GM20431 (cell line): ENCODE data around the gene PTBP3.
"Not testable (repeated sequence)": the region's sequence is repeated elsewhere in the genome, so short reads cannot be mapped to it uniquely, and the experiment has no call there.

Experiments used
- in situ Hi-C: fragments of 300-500 bp; cut with MseI, MboI; formaldehyde crosslinking; loops from one replicate; pipeline ENCODE4 v1.15.0; 2020; ENCODE audit warnings: low sequenced_read_pairs; ENCODE audit not compliant: unreplicated experiment

PTBP3 gene

GRCh38 chr9:112326194-112326593 lies 7.2 kb downstream of the PTBP3 start:
- in situ Hi-C loops, result no loop called here

- in situ Hi-C loops, result no loop called here
Observed at GRCh38 chr9:112325600-112325999, 7.8 kb downstream of the PTBP3 start.

- in situ Hi-C loops, result no loop called here
Observed at GRCh38 chr9:112325127-112325526, 8.3 kb downstream of the PTBP3 start.

- in situ Hi-C loops, result no loop called here
Observed at GRCh38 chr9:112323378-112323854, 10.0 kb downstream of the PTBP3 start.

- in situ Hi-C loops, result no loop called here
Observed at GRCh38 chr9:112322701-112323377, 10.6 kb downstream of the PTBP3 start.

DNA sequence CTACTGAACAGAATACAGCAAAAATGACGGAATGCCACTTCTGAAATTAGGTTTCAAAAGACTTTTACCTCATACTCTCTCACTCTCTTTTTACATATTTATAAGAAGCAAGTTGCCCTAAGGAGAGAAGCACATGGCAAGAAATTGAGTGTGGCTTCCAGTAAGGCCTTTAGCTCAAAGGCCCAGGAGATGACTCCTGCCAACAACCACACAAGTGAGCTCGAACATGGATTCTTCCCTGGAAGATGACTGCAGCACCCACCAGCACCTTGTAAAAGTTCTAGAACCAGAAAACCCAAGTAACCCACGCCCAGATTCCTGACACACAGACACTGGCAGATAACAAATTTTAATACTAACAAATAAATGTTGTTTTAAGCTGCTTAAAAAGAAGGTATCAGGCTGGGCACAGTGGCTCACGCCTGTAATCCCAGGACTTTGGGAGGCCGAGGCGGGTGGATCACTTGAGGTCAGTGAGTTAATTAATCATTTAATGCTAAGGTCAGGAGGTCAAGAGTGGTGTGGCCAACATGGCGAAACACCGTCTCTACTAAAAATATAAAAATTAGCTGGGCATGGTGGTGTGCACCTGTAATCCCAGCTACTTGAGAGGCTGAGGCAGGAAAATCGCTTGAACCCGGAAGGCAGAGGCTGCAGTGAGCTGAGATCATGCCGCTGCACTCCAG lies 17.0 kb downstream of the PTBP3 start:
- in situ Hi-C loops, result no loop called here

DNA sequence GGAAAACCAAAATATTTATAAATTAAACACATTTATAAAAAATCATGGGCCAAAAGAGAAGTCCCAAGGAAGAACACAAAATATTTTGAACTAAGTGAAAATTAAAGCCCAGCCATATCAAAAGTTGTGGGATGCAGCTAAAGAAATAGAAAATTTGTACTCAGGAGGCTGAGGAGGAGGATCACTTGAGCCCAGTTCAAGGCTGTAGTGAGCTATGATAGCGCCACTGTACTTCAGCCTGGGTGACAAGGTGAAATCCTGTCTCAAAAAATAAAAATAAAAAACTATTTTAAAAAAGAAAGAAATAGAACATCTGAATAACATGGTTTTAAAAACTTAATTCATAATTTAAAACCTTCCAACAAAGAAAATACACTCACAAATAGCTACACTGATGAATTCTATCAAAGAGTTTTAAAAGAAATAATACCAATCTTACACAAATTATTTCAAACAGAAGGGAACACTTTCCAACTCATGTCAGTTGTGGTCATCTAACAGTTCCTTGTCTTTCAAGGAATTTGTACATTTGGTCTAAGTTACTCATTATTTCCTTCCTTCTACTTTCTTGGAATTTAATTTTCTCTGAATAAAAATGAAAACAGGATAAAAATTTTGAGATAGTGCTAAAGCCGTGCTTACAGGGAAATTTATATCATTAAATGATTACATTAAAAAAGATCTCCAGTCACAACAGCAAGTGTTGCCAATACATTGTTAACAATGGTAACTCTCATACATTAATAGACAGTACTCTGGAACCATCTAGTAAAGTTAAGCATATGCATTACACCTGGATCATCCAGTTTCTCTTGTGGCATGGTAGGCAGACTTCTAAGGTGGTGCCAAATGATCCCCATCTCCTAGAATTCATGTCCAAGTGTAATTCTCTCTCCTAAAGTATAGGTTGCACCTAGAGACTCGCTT lies 17.8 kb downstream of the PTBP3 start:
- in situ Hi-C loops, result no loop called here

GRCh38 chr9:112312139-112312538 lies 21.3 kb downstream of the PTBP3 start:
- in situ Hi-C loops, result no loop called here

- in situ Hi-C loops, result no loop called here
Observed at GRCh38 chr9:112311497-112311896, 21.9 kb downstream of the PTBP3 start.

GRCh38 chr9:112310826-112311225 lies 22.6 kb downstream of the PTBP3 start:
- in situ Hi-C loops, result no loop called here

GRCh38 chr9:112308588-112308987 lies 24.8 kb downstream of the PTBP3 start:
- in situ Hi-C loops, result no loop called here

- in situ Hi-C loops, result no loop called here
Observed at GRCh38 chr9:112301420-112301819, 32.0 kb downstream of the PTBP3 start.

DNA sequence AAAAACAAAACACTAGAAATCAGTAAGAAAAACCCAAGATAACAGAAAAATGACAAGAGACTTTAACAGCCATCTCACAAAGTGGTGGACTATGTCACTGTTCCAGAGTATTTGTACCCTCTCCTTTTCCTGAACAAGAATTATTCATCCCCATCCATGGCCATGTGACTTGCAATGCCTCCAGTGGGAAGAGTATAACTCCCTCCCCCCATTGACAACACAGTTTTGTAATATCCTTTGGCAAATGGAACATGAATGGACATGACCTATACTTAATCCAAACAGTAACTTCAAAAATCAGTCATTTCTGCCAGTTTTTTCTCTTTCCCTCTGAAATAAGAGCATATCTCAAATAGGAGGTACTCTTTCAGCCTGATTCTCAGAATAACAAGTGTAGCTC lies 33.9 kb downstream of the PTBP3 start:
- in situ Hi-C loops, result no loop called here

- in situ Hi-C loops, result no loop called here
Observed at GRCh38 chr9:112296929-112297328, 36.5 kb downstream of the PTBP3 start.

DNA sequence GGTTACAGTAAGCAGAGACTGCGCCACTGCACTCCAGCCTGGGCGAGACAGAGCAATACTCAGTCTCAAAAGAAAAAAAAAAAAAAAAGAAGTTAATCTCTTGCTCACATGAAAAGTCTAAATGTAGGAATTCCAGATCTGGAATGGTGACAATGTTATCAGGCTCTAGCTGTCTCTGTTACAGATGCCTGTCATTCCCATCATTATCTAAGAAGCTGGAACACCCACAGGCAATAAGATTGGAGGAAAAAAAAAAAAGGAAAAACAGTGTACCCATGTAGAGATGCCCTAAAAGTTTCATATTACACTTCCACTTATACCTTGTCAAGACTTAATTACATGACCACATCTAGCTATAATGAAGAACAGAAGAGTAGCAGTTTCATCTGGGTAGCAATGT lies 38.2 kb downstream of the PTBP3 start:
- in situ Hi-C loops, result no loop called here

- in situ Hi-C loops, result no loop called here
Observed at GRCh38 chr9:112288029-112288428, 45.4 kb downstream of the PTBP3 start.

DNA sequence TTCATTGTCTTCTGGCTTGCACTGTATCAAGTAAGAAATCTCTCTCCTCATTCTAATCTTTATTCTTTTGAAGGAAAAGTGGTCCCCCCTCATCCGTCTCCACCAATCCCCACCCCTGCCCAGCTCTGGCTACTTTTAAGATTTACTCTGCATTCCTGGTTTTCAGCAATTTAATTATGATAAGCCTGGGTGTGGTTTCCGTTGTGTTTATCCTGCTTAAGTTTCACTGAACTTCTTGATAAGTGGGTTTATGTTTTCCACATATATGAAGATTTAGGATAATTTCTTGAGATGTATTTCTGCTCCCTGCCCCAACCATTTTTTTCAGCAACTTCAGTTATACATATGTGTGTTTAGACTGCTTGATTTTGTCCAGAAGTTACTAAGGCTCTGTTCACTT lies 46.5 kb downstream of the PTBP3 start:
- in situ Hi-C loops, result no loop called here

DNA sequence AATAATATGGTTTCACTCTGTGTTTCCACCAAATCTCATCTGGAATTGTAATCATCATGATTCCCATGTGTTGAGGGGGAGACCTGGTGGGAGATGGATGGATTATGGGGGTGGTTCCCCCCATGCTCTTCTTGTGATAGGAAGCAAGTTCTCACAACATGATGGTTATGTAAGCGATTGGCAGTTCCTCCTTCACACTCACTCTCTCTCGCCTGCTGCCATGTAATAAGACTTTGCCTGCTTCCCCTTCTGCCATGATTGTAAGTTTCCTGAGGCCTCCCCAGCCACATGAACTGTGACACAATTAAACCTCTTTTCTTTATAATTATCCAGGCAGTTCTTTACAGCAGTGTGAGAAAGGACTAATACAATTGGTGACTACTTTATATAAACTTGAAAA lies 48.4 kb downstream of the PTBP3 start:
- in situ Hi-C loops, result no loop called here

DNA sequence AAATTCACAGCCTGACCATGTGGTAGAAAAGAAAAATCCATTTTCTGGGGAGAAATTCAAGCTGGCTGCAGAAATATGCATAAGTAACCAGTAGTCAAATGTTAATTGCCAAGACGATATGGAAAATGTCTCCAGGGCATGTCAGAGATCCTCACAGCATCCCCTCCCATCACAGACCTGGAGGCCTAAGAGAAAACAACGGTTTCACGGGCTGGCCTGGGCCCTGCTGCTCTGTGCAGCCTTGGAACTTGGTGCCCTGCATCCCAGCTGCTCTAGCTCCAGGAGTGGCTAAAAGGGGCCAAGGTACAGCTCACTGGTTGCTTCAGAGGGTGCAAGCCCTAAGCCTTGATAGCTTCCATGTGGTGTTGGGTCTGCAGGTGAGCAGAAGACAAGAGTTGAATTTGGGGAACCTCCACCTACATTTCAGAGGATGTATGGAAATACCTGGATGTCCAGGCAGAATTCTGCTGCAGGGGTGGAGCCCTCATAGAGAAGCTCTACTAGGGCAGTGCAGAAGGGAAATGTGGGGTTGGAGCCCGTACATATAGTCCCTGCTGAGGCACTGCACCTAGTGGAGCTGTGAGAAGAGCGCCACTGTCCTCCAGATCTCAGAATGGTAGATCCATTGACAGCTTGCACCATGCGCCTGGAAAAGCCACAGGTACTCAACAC lies 49.7 kb downstream of the PTBP3 start:
- in situ Hi-C loops, result no loop called here

DNA sequence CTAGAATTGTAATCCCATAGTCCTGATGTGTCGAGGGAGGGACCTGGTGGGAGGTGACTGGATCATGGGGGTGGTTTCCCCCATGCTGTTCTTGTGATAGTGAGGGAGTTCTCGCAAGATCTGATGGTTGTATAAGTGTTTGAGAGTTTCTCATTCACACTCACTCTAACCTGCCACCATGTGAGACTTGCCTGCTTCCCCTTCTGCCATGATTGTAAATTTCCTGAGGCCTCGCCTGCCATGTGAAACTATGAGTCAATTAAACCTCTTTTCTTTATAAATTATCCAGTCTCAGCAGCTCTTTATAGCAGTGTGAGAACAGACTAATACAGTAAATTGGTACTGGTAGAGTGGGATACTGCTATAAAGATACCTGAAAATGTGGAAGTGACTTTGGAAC lies 50.6 kb downstream of the PTBP3 start:
- in situ Hi-C loops, result not testable (repeated sequence)
